GM23338 (cell line): Measurements from ENCODE around the gene SGMS2.

ENCODE experiments used
- JUNB ChIP-seq: IDR thresholded peaks from one replicate; pipeline ENCODE4 v1.6.1; 2016; ENCODE audit warnings: antibody characterized with exemption; ENCODE audit not compliant: unreplicated experiment
- TF ChIP-seq, protein P1 (sequence below), 2 experiments: fragments of 200-600 bp in 1 of 2; sonication (generic) in 1 of 2; conservative IDR thresholded peaks; 2 replicates each; pipeline versions ENCODE4 v1.5.1 to v1.6.1; 2016 to 2017; ENCODE audit warnings: antibody characterized with exemption in 2 of 2, low read depth in 2 of 2, mild to moderate bottlenecking in 2 of 2, moderate library complexity in 1 of 2
- TF ChIP-seq, protein P2 (sequence below): IDR thresholded peaks from one replicate; pipeline ENCODE4 v1.6.1; 2018; ENCODE audit warnings: antibody characterized with exemption; ENCODE audit not compliant: unreplicated experiment

DNA sequence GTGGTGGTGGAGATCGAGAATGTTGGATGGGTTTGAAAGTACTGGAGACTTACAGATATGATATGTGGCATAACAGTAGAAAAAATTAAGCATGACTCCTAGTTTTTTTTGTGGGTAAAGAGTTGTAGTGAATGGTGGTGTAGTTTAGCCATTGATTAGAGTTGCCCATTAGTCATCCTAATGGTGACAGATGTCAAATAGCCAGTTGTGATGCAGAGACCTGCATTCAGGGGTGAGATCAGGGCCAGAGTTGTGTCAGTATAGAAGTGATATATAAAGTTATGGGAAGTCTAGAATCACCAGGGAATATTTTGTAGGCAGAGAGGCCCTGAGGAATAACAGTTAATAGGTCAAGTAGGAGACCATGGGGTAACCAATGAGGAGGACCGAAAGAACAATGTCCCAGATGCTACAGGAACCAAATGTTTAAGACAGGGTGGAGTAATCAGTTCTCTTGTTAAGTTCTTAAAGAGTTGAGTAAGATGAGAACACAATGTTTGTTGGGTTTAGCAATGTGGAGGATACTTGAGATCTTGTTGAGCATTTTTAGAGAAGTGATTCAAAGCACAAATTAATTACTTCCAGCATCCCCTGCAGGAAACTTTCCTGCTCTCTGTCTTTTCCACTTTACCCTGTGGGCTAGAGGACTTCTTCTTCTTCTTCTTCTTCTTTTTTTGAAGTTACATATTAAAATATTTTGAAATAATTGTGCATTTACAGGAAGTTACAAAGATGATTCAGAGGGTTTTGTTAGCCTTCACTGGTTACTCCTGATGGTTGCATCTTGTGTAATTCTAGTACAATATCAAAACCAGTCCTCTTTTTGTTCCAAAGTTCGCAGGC is 13.3 kb downstream of the SGMS2 start:
- TF ChIP-seq, protein P1, sequence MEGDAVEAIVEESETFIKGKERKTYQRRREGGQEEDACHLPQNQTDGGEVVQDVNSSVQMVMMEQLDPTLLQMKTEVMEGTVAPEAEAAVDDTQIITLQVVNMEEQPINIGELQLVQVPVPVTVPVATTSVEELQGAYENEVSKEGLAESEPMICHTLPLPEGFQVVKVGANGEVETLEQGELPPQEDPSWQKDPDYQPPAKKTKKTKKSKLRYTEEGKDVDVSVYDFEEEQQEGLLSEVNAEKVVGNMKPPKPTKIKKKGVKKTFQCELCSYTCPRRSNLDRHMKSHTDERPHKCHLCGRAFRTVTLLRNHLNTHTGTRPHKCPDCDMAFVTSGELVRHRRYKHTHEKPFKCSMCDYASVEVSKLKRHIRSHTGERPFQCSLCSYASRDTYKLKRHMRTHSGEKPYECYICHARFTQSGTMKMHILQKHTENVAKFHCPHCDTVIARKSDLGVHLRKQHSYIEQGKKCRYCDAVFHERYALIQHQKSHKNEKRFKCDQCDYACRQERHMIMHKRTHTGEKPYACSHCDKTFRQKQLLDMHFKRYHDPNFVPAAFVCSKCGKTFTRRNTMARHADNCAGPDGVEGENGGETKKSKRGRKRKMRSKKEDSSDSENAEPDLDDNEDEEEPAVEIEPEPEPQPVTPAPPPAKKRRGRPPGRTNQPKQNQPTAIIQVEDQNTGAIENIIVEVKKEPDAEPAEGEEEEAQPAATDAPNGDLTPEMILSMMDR (conservative IDR thresholded peaks at IDR 0.05; ENCODE audit: low read depth in 2 of 2) = no peak
- TF ChIP-seq, protein P2, sequence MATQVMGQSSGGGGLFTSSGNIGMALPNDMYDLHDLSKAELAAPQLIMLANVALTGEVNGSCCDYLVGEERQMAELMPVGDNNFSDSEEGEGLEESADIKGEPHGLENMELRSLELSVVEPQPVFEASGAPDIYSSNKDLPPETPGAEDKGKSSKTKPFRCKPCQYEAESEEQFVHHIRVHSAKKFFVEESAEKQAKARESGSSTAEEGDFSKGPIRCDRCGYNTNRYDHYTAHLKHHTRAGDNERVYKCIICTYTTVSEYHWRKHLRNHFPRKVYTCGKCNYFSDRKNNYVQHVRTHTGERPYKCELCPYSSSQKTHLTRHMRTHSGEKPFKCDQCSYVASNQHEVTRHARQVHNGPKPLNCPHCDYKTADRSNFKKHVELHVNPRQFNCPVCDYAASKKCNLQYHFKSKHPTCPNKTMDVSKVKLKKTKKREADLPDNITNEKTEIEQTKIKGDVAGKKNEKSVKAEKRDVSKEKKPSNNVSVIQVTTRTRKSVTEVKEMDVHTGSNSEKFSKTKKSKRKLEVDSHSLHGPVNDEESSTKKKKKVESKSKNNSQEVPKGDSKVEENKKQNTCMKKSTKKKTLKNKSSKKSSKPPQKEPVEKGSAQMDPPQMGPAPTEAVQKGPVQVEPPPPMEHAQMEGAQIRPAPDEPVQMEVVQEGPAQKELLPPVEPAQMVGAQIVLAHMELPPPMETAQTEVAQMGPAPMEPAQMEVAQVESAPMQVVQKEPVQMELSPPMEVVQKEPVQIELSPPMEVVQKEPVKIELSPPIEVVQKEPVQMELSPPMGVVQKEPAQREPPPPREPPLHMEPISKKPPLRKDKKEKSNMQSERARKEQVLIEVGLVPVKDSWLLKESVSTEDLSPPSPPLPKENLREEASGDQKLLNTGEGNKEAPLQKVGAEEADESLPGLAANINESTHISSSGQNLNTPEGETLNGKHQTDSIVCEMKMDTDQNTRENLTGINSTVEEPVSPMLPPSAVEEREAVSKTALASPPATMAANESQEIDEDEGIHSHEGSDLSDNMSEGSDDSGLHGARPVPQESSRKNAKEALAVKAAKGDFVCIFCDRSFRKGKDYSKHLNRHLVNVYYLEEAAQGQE = no peak
- no peak for TF ChIP-seq JUNB
